K562 (cell line): ENCODE results near the gene NAB1. TPM values are rescaled to one million over a fixed set of nuclear protein-coding genes. Genes with fewer than 3 reads are reported as not detected.

Source experiments
- BACH1 ChIP-seq: fragments of 200-800 bp; sonication (Bioruptor generic); IDR thresholded peaks from 2 replicates; pipeline ENCODE4 v1.6.1; 2016; ENCODE audit warnings: missing genetic modification characterization, missing compliant biosample characterization
- BCOR ChIP-seq: fragments of 450-650 bp; IDR thresholded peaks from 2 replicates; pipeline ENCODE4 v1.6.1; 2016
- CBFB ChIP-seq: sonication (generic); formaldehyde crosslinking; IDR thresholded peaks from 2 replicates; pipeline ENCODE4 v1.4.0; 2020; ENCODE audit warnings: mild to moderate bottlenecking, missing genetic modification reagents
- CREBBP ChIP-seq: IDR thresholded peaks from one replicate; pipeline ENCODE4 v1.6.1; 2012; ENCODE audit warnings: low read depth, mild to moderate bottlenecking, control low read depth, inconsistent platforms, low read length
- DDX20 ChIP-seq: fragments of 450-650 bp; IDR thresholded peaks from 2 replicates; pipeline ENCODE4 v1.6.1; 2016; ENCODE audit warnings: missing genetic modification characterization, low read depth, mild to moderate bottlenecking, missing compliant biosample characterization, moderate library complexity
- HNRNPK ChIP-seq: fragments of 200-400 bp; formaldehyde crosslinking; IDR thresholded peaks from one replicate; pipeline ENCODE4 v1.6.1; 2018; ENCODE audit warnings: mild to moderate bottlenecking, low read depth, low read length; ENCODE audit not compliant: poor library complexity, severe bottlenecking
- HNRNPLL ChIP-seq: fragments of 200-400 bp; formaldehyde crosslinking; IDR thresholded peaks from 2 replicates; pipeline ENCODE4 v1.6.1; 2017; ENCODE audit warnings: low read length, low read depth, mild to moderate bottlenecking; ENCODE audit not compliant: poor library complexity, severe bottlenecking
- NRF1 ChIP-seq, 2 experiments: fragments of 450-650 bp; IDR thresholded peaks in 1 of 2; conservative IDR thresholded peaks in 1 of 2; 2 replicates each; pipeline ENCODE4 v1.6.1; 2014; ENCODE audit warnings: mild to moderate bottlenecking in 2 of 2
- SRSF1 ChIP-seq: fragments of 200-400 bp; formaldehyde crosslinking; IDR thresholded peaks from 2 replicates; pipeline ENCODE4 v1.6.1; 2017; ENCODE audit warnings: mild to moderate bottlenecking, low read depth, low read length, moderate library complexity
- TRIM28 ChIP-seq: fragments of 450-650 bp; IDR thresholded peaks from 2 replicates; pipeline ENCODE4 v1.6.1; 2017
- WHSC1 ChIP-seq: IDR thresholded peaks from one replicate; pipeline ENCODE4 v1.6.1; 2012; ENCODE audit warnings: low read length, control low read depth, inconsistent platforms
- ZNF224 ChIP-seq: sonication (generic); formaldehyde crosslinking; IDR thresholded peaks from 2 replicates; pipeline ENCODE4 v1.8.0; 2022; ENCODE audit warnings: mild to moderate bottlenecking, missing genetic modification reagents
- ZNF274 ChIP-seq: IDR thresholded peaks from 2 replicates; pipeline ENCODE4 v1.6.1; 2011; ENCODE audit warnings: low read depth, mild to moderate bottlenecking, low read length, moderate library complexity, borderline replicate concordance
- ZNF316 ChIP-seq: fragments of 450-650 bp; IDR thresholded peaks from 2 replicates; pipeline ENCODE4 v1.6.1; 2016
- polyA plus RNA-seq, 8 experiments: library from polyadenylated mRNA; depleted of rRNA in 4 of 8; stranded (reverse) in 5 of 8; unstranded in 3 of 8; fragments of >200 nt; fragmentation: Nextera tagmentation in 2 of 8; fragmentation: Illumina TruSeq in 1 of 8; extraction: Ambion mirVana in 2 of 8; extraction: Trizol in 1 of 8; gene quantifications; 2 replicates each; pipeline versions ENCODE4 v1.2.1 to v1.2.3, GENCODE V29; 2011 to 2014; ENCODE audit warnings: inconsistent platforms in 1 of 8, missing spikeins in 1 of 8
- total RNA-seq, 7 experiments: library from RNA; depleted of rRNA in 6 of 7; stranded (reverse); fragments of >200 nt in 6 of 7; fragmentation: Illumina TruSeq in 2 of 7; extraction: Trizol in 2 of 7; gene quantifications; 2 replicates each; pipeline versions ENCODE4 v1.2.1 to v1.2.3, GENCODE V29; 2011 to 2021; ENCODE audit warnings: low replicate concordance in 1 of 7
- TF ChIP-seq, protein P1 (sequence below): fragments of 250-450 bp; sonication (Bioruptor Pico); IDR thresholded peaks from 2 replicates; pipeline ENCODE4 v1.8.0; 2022; ENCODE audit warnings: moderate library complexity, mild to moderate bottlenecking, inconsistent platforms
- TF ChIP-seq, protein P2 (sequence below), 3 experiments: IDR thresholded peaks in 2 of 3; conservative IDR thresholded peaks in 1 of 3; 2 replicates each; pipeline ENCODE4 v1.5.1; 2011 to 2012; ENCODE audit warnings: low read length in 3 of 3, mild to moderate bottlenecking in 3 of 3, control low read depth in 2 of 3, improper control_type of control experiment in 1 of 3, inconsistent platforms in 1 of 3, low read depth in 1 of 3, mixed read lengths in 1 of 3, moderate library complexity in 1 of 3; ENCODE audit not compliant: insufficient read depth in 2 of 3
- TF ChIP-seq, protein P3 (sequence below): fragments of 450-650 bp; formaldehyde crosslinking; IDR thresholded peaks from 2 replicates; pipeline ENCODE4 v1.4.0; 2022; ENCODE audit warnings: missing genetic modification characterization
- TF ChIP-seq, protein P4 (sequence below): sonication (generic); formaldehyde crosslinking; IDR thresholded peaks from 2 replicates; pipeline ENCODE4 v1.8.0; 2022; ENCODE audit warnings: missing genetic modification reagents, mild to moderate bottlenecking, moderate library complexity, borderline replicate concordance

NAB1 gene
- total and polyA plus RNA-seq, 9 of the 15 experiments (the other 6 are each of a cell fraction or from before 2014, with no cell fraction given) = 3.1 to 23.0 (median 16.3) TPM

DNA sequence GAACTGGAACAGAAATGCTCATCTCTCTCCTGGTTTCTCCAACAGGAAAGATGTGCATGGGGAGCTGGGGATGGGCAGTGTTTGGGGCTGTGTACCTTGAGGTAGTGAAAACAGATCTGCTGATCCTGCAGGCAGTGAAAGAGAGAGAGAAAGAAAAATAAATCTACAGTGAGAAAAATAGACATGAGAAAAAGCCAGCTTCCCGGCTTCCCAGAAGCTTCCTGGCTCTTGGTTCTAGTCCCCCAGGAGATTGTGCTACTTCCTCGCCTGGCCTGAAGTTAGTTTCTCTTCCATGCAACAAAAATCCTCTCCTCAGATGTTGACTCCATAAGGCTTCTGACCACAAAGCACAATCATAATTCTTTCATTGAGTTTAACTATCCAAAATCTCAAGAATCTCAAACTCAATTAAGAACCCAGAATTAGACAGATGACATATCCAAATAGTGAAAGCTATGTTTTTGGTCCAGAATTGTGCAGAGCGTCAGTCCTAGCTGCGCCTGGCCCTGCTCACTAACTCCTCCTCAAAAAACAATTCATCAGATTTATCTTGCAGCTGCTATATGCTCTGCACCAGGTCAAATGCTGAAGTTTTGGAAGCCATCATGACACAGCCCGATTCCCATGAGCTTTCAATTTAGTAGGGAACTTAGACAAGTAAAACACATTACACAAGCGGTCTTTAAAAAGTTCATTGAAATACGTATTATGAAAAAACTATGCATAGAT, 20.1 kb upstream of the NAB1 start (continued):
- TF ChIP-seq, protein P1, sequence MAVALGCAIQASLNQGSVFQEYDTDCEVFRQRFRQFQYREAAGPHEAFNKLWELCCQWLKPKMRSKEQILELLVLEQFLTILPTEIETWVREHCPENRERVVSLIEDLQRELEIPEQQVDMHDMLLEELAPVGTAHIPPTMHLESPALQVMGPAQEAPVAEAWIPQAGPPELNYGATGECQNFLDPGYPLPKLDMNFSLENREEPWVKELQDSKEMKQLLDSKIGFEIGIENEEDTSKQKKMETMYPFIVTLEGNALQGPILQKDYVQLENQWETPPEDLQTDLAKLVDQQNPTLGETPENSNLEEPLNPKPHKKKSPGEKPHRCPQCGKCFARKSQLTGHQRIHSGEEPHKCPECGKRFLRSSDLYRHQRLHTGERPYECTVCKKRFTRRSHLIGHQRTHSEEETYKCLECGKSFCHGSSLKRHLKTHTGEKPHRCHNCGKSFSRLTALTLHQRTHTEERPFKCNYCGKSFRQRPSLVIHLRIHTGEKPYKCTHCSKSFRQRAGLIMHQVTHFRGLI (CRISPR knock-in tag) = no peak
- TF ChIP-seq NRF1 (conservative IDR thresholded peaks at IDR 0.05 in 1 of 2, IDR thresholded peaks at IDR 0.05 in 1 of 2) = peak in 1 of 2 experiments; percentile 15; a peak in 1 of 4 replicates
- TF ChIP-seq ZNF316 = peak; percentile 65; the same call in 1 of the 2 replicates
- TF ChIP-seq BCOR = no peak
- no peak for TF ChIP-seq BACH1 (tag)
- TF ChIP-seq CBFB = no peak
- TF ChIP-seq, protein P2, sequence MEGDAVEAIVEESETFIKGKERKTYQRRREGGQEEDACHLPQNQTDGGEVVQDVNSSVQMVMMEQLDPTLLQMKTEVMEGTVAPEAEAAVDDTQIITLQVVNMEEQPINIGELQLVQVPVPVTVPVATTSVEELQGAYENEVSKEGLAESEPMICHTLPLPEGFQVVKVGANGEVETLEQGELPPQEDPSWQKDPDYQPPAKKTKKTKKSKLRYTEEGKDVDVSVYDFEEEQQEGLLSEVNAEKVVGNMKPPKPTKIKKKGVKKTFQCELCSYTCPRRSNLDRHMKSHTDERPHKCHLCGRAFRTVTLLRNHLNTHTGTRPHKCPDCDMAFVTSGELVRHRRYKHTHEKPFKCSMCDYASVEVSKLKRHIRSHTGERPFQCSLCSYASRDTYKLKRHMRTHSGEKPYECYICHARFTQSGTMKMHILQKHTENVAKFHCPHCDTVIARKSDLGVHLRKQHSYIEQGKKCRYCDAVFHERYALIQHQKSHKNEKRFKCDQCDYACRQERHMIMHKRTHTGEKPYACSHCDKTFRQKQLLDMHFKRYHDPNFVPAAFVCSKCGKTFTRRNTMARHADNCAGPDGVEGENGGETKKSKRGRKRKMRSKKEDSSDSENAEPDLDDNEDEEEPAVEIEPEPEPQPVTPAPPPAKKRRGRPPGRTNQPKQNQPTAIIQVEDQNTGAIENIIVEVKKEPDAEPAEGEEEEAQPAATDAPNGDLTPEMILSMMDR (IDR thresholded peaks at IDR 0.05 in 2 of 3, conservative IDR thresholded peaks at IDR 0.05 in 1 of 3; ENCODE audit: insufficient read depth in 2 of 3, low read depth in 1 of 3, low read length in 3 of 3) = no peak
- no peak for TF ChIP-seq DDX20 (tag)
- TF ChIP-seq, protein P3, sequence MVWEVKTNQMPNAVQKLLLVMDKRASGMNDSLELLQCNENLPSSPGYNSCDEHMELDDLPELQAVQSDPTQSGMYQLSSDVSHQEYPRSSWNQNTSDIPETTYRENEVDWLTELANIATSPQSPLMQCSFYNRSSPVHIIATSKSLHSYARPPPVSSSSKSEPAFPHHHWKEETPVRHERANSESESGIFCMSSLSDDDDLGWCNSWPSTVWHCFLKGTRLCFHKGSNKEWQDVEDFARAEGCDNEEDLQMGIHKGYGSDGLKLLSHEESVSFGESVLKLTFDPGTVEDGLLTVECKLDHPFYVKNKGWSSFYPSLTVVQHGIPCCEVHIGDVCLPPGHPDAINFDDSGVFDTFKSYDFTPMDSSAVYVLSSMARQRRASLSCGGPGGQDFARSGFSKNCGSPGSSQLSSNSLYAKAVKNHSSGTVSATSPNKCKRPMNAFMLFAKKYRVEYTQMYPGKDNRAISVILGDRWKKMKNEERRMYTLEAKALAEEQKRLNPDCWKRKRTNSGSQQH (CRISPR knock-in tag) = no peak
- no peak for TF ChIP-seq ZNF274
- no peak for TF ChIP-seq HNRNPLL
- no peak for TF ChIP-seq TRIM28
- TF ChIP-seq SRSF1 = no peak
- TF ChIP-seq CREBBP = no peak
- TF ChIP-seq HNRNPK = no peak
- no peak for TF ChIP-seq ZNF224 (CRISPR knock-in tag)
- TF ChIP-seq, protein P4, sequence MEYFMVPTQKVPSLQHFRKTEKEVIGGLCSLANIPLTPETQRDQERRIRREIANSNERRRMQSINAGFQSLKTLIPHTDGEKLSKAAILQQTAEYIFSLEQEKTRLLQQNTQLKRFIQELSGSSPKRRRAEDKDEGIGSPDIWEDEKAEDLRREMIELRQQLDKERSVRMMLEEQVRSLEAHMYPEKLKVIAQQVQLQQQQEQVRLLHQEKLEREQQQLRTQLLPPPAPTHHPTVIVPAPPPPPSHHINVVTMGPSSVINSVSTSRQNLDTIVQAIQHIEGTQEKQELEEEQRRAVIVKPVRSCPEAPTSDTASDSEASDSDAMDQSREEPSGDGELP (CRISPR knock-in tag) = no peak
- TF ChIP-seq WHSC1 = no peak
